Measurements from ENCODE around the gene NOTO.
A peak's percentile ranks its signal among the peaks of the same experiment; 100 is the strongest.

The NOTO gene

DNA sequence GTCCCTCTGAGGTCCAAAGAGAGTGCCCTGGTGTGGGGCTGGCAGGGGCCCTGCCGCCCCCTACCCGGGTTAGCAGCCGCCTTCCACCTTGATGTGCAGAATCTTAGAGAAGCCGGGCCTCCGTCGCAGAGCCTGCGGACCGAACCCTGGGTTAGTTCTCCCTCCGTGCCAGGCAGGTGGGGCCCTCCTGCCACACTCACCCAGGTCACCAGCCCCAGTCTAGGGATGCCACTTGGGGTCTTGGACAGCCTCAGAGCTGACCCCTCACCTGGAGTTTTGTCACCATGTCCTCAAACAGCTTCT lies 56.5 kb downstream of the NOTO start:
- no peak for DNase-seq

DNA sequence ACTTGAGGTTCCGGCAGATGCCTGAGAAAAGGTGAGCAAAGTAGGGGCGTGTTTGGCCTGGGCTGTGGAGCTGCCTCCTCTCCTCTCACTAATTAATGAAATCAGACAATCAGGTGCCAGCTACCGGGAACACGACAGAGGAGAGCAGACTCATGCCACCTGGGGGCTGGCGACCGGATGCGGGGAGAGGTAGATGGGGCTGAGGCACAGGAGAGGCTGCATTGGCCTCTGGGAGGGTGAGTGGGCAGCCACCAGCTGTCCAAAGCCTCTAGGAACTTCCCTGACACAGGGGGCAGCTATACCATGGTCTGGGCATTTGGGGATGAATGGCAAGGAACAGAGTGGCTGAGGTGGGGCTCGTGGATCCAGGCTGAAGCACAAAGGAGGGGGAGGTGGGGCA lies 56.9 kb downstream of the NOTO start:
- DNase-seq = no peak

DNA sequence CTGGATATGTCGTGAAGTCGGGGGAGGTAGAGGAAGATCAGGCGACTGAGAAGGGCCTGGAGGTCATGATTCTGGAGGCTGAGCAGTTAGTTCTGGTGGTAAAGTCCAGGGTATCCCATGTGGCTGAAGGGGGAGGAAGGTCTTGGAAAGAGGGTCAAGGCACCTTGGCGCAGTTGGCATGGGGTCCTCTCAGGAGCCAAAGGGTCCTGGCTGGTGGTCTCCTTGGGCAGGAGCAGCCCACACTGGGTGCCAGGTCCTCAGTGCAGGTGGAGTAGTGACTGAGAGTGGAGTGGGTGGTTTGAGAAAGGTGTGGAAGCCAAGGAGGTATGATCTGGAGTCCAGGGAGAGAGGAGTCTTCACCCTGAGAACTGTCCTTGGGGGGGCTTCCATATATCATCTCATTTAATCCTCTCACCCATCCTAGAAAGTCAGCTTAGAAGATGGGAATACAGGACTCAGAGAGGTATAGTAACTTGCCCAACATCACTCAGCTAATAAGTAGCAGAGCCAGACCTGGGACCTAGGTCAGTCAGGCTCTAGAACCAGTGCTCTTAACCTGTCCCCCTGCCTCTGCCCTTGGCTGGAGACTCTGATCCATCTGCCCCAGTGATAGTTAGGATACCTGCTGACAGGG lies 57.4 kb downstream of the NOTO start:
- no peak for DNase-seq

DNA sequence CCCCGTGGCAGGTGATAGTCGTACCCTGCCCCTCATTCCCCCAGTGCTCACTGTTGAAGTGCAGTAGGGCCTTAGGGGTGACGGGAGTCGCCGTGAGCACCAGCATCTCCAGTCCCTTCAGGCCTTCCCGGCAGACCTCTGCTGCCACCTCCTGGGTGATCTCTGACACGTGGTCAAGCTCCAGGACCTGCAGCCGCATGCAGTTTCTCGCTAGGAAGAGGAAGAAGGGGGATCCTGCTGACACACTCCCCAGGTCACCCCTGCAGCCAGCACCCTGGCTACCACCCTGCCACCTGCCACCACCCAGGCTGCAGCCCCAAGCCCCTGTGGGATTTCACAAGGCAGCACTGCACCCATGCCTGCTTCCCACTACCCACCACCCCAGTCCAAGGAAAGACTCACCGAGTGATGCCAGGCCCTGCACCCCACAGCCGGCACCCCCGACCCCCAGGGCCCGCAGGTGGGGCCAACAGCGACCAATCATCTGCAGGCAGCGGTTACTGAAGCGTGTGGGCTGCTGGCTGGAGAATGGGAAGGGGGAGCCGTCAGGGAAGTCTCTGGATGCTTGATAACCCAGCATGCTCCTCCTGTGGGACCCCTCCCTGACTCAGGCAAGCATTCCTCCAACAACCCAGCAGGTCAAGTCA lies 58.1 kb downstream of the NOTO start:
- peak; percentile 78 for DNase-seq
